ENCODE data around the gene CYP2U1. TPM values are rescaled to one million over a fixed set of nuclear protein-coding genes. Genes with fewer than 3 reads are reported as not detected.

The CYP2U1 gene
- total and polyA plus RNA-seq, 2 of the 8 experiments (the other 6 are each of a cell fraction or from before 2014, with no cell fraction given), result 3.1 to 5.0 TPM

DNA sequence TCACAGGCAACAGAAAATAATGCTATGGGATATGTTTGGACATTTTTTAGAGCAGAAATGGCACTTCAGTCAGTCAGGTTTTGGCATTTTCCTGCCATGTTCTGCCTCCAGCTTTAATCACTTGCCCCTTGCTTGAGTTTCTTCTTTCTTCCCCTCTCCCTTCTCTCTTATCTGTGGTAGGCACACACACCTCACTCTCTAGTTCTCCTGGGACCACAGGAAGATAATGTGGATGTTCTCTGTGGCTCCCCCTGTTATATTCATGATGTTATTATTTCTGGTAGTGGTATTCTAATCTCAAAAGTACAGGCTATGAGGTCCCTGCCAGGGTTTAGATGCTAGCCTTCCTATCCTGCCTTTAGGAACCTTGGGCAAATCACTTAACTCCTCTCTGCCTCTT lies 63.5 kb downstream of the CYP2U1 start:
- Histone ChIP-seq H3K27me3 (replicated peaks in 1 of 4; ENCODE audit: control insufficient read depth in 3 of 4, extremely low read depth in 1 of 4, insufficient read depth in 3 of 4, low read length in 3 of 4) (no peaks in the 10 kb centered on the region), H3K14ac (ENCODE audit: insufficient read length) (no peak overlapping the region), H3K56ac (replicated peaks; ENCODE audit: insufficient read length, low read depth, low read length) (no peak overlapping the region), H3K27ac (ENCODE audit: low read depth, low read length) (no peak overlapping the region), H3K4me1 (replicated peaks in 1 of 4; ENCODE audit: control insufficient read depth in 3 of 4, insufficient read depth in 4 of 4, low read length in 3 of 4) (0 out of 7 replicates have a peak, but pooled peaks cover 0 to 3% (median 0%) of the 10 kb centered on the region in 4 experiments), H2BK120ac (replicated peaks; ENCODE audit: low read depth, low read length) (no peak overlapping the region), H3K79me1 (ENCODE audit: low read depth, low read length) (peaks cover 9% of the 10 kb centered on the region), H3K23ac (ENCODE audit: insufficient read length) (no peak overlapping the region), H3K4me3 (ENCODE audit: extremely low read depth in 1 of 4, insufficient read depth in 2 of 4, low read depth in 3 of 4, low read length in 4 of 4) (no peak overlapping the region), H4K91ac (replicated peaks; ENCODE audit: insufficient read length, low read length) (no peak overlapping the region), H3K4me2 (ENCODE audit: insufficient read depth in 1 of 2, low read depth in 2 of 2, low read length in 2 of 2) (no peak overlapping the region), H3K18ac (ENCODE audit: extremely low read depth, low read length) (no peak overlapping the region), H3K4ac (replicated peaks; ENCODE audit: insufficient read length, low read depth, low read length) (no peak overlapping the region), H2BK12ac (ENCODE audit: low read depth, low read length) (no peak overlapping the region), H3K23me2 (ENCODE audit: low read depth, low read length) (peaks cover 4% of the 10 kb centered on the region; the same call in 1 of the 2 replicates), H3K9ac (replicated peaks in 1 of 4; ENCODE audit: extremely low read depth in 1 of 4, low read depth in 3 of 4, low read length in 3 of 4) (no peak overlapping the region), H2AK5ac (ENCODE audit: low read depth, low read length) (no peak overlapping the region), H2BK15ac (ENCODE audit: low read length) (no peak overlapping the region), H3K36me3 (ENCODE audit: control insufficient read depth in 2 of 4, insufficient read depth in 4 of 4, low read length in 3 of 4) (peaks cover 0 to 2% (median 0%) of the 10 kb centered on the region in 4 experiments; a peak in 3 of 8 replicates), H3K79me2 (ENCODE audit: control insufficient read depth in 1 of 2, insufficient read depth in 2 of 2, low read length in 2 of 2) (peaks cover 6 to 68% of the 10 kb centered on the region in 2 experiments), H4K20me1 (replicated peaks in 1 of 2; ENCODE audit: control insufficient read depth in 1 of 2, insufficient read depth in 2 of 2, low read length in 2 of 2) (peaks cover 0 to 8% of the 10 kb centered on the region in 2 experiments), H2BK20ac (ENCODE audit: low read length) (no peak overlapping the region), H2AFZ (ENCODE audit: low read length) (no peak overlapping the region), H4K8ac (ENCODE audit: extremely low read depth, insufficient read depth, low read length) (no peak overlapping the region), H4K5ac (ENCODE audit: insufficient read length, low read depth, low read length) (no peak overlapping the region), H3K9me3 (ENCODE audit: insufficient read depth in 2 of 2, low read depth in 1 of 2, low read length in 1 of 2) (no peaks in the 10 kb centered on the region), H2BK5ac (ENCODE audit: low read depth, low read length) (no peak overlapping the region)
- FAIRE-seq (no peak), DNase-seq (ENCODE audit: low read depth in 1 of 2, low spot score in 2 of 2) (no peak)
- TF ChIP-seq YY1 (IDR thresholded peaks at IDR 0.05; ENCODE audit: low read depth, low read length) (no peak), TCF12 (IDR thresholded peaks at IDR 0.05; ENCODE audit: low read depth, low read length) (no peak), SP2 (IDR thresholded peaks at IDR 0.05; ENCODE audit: low read length) (no peak), CTBP2 (IDR thresholded peaks at IDR 0.05; ENCODE audit: borderline replicate concordance, insufficient read depth, insufficient read length, low read length) (no peak), MAFK (IDR thresholded peaks at IDR 0.05; ENCODE audit: low read depth, low read length) (no peak), HDAC6 (IDR thresholded peaks at IDR 0.05; ENCODE audit: low read depth, low read length) (no peak), BACH1 (IDR thresholded peaks at IDR 0.05; ENCODE audit: low read length) (no peak), GABPA (IDR thresholded peaks at IDR 0.05; ENCODE audit: borderline replicate concordance, insufficient read depth, low read length) (no peak), EZH2 (IDR thresholded peaks at IDR 0.05; ENCODE audit: low read depth, low read length, severe bottlenecking) (no peak), SIN3A (conservative IDR thresholded peaks at IDR 0.05 in 1 of 2, IDR thresholded peaks at IDR 0.05 in 1 of 2; ENCODE audit: low read depth in 1 of 2, low read length in 2 of 2) (no peak)
- ChIA-PET CTCF (ENCODE audit: partially characterized antibody) (interaction anchor here (0.8 kb wide), 1 partner anchor 24 kb away, joined by 3 read pairs; no protein-coding TSS in a partner anchor), POLR2A (ENCODE audit: partially characterized antibody) (interaction anchor here (0.5 kb wide), 1 partner anchor 160 kb away, joined by 3 read pairs; no protein-coding TSS in a partner anchor)

Data from H1 (cell line).